MM.1S (cell line): ENCODE data around the gene POLR2H.

ENCODE experiments used
- EZH2 ChIP-seq: fragments of 300-600 bp; sonication (generic); optimal IDR thresholded peaks from 2 replicates; pipeline ENCODE3; 2017; ENCODE audit warnings: low read depth, mild to moderate bottlenecking, antibody characterized with exemption, low read length, mixed read lengths
- TF ChIP-seq, protein P1 (sequence below): fragments of 300-600 bp; sonication (generic); IDR thresholded peaks from 2 replicates; pipeline ENCODE4 v1.5.1; 2016; ENCODE audit warnings: antibody characterized with exemption, low read length, mixed read lengths

GRCh38 chr3:184405075-184406030, 43.8 kb downstream of the POLR2H start:
- TF ChIP-seq, protein P1, sequence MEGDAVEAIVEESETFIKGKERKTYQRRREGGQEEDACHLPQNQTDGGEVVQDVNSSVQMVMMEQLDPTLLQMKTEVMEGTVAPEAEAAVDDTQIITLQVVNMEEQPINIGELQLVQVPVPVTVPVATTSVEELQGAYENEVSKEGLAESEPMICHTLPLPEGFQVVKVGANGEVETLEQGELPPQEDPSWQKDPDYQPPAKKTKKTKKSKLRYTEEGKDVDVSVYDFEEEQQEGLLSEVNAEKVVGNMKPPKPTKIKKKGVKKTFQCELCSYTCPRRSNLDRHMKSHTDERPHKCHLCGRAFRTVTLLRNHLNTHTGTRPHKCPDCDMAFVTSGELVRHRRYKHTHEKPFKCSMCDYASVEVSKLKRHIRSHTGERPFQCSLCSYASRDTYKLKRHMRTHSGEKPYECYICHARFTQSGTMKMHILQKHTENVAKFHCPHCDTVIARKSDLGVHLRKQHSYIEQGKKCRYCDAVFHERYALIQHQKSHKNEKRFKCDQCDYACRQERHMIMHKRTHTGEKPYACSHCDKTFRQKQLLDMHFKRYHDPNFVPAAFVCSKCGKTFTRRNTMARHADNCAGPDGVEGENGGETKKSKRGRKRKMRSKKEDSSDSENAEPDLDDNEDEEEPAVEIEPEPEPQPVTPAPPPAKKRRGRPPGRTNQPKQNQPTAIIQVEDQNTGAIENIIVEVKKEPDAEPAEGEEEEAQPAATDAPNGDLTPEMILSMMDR, result no peak
- TF ChIP-seq EZH2, result no peak
